ENCODE data around the gene APLF.
"Not testable (repeated sequence)": the region's sequence is repeated elsewhere in the genome, so short reads cannot be mapped to it uniquely, and the experiment has no call there.

Gene APLF

DNA sequence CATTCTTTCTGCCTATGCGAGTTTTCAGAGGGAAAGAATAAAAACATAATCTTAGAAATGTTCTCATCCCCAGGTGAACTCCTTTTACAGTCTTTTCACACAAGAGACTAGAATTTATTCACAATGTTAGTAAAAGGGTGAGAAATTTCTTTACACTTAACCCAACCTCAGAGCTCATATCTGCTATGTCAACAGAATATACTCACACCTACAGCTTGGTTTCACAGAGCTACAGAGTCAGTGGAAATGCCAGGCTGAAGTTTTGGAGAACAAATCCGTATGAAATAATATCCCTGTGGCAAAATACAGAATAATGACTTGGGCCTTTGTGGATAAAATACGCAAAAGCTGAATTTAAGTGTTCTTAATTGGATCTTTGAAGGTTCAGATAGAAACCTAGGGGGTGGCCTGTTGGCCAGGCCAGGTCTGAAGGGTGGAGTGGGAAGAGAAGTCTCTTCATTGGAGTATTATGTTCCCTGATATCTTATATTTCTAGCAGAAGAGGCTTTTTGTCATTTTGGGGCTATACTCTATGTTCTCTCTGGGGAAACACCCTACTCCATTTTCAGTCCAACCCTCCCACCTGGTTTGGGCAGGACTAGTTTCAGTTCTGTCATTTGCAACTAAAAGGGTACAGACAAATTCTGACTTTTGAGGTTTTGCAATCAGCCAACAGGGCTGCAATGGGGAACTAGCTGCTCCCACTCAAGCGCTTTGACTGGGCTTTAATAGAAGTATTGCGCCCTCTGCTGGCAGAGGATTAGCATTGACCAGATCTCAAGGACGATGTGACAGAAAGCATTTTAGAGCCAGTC, 26.0 kb upstream of the APLF start:
- DNase-seq (ENCODE audit: low spot score): peak; percentile 92

DNA sequence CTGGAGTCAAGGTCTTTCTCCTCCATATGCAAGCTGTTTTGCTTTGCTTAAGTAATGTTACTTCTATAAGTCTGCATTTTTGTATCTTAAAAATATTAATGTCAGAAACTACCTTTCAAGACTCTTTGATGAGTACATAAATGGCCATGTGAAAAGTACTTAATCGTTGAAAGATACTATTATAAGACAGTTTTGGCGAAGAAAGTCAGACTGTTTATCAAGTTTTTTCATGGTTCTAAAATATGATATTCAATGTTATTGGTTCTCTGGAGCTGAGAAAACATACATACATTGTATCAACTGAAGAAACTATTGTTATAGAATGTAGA, 25.4 kb upstream of the APLF start:
- DNase-seq (ENCODE audit: low spot score): no peak

- not testable (repeated sequence) for DNase-seq (ENCODE audit: low spot score)
Measured at GRCh38 chr2:68446425-68446824, 21.0 kb upstream of the APLF start.

GRCh38 chr2:68447118-68447517, 20.3 kb upstream of the APLF start:
- DNase-seq (ENCODE audit: low spot score): no peak

DNA sequence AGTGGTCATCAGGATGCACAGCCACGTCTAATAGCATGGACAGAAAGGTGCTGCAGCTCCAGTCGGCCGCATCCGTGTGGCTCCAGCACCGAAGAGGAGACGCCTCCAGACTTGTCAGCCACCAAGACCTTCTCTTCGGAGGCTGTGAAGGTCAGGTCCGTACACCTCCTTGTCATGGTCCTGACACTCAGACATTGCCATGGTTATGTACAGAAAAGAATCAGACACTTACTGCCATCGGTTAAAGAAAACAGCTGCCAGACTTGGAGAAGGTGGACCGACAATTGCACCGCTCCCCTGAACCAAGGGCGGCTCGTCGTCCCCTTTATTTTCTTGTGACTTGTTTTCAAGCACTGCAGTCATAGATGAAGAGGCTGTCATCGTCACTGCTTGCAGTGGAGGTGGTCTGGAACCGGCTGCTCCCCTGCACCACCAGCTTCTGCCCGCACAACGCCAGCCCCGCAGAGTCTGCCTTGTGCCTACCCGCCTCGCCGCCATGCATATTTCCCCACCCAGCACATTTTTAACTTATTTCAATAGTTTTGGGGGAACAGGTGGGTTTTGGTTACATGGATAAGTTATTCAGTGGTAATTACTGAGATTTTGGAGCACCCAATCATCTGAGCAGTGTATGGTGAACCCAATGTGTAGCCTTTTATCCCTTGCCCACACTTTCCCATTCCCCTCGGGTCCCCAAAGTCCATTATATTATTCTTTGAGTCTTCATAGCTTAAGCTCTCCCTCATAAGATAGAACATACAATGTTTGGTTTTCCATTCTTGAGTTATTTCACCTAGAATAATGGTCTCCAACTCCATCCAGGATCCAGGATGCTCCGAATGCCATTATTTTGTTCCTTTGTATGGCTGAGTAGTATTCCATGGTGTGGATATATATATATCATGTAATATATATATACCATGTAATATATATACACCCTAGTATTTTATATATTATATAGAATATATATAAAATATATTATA, 18.4 kb upstream of the APLF start:
- DNase-seq (ENCODE audit: low spot score): no peak

GRCh38 chr2:68452158-68452900, 15.1 kb upstream of the APLF start:
- DNase-seq (ENCODE audit: low spot score): no peak

DNA sequence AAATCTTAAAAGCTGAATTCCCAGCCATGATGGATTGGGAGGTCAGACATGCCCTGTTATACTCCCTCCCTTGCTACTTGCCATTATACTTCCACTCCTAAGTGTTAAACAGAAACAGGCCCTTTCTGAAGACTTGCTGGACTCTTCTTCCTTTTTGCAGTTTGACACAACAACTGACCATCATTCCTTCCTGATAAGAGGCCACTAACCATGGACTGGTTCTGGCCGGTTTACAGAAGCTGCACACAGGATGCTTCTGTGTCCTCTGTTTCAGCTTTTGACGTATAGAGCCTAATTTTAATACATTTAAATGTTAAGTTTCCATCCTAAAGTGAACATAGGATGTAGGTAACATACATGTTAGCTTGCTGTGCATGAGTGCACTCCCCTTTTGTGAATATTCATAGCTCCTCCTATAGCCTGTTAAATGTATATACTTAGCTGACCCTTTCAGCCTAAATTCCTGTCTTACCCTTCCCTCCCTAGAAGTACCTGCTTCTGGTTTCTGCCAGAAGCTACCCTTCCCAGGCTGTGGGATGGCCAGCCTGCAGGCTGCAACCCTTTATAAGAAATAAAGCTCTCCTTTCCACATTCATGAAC, 13.5 kb upstream of the APLF start:
- no peak for DNase-seq (ENCODE audit: low spot score)

GRCh38 chr2:68454719-68455118, 12.7 kb upstream of the APLF start:
- DNase-seq (ENCODE audit: low spot score): no peak

- no peak for DNase-seq (ENCODE audit: low spot score)
Measured at GRCh38 chr2:68456198-68456597, 11.2 kb upstream of the APLF start.

- peak; percentile 55 for DNase-seq (ENCODE audit: low spot score)
Measured at GRCh38 chr2:68458981-68459380, 8.4 kb upstream of the APLF start.

- DNase-seq (ENCODE audit: low spot score): peak; percentile 82
Measured at GRCh38 chr2:68463287-68463877, 4.0 kb upstream of the APLF start.

DNA sequence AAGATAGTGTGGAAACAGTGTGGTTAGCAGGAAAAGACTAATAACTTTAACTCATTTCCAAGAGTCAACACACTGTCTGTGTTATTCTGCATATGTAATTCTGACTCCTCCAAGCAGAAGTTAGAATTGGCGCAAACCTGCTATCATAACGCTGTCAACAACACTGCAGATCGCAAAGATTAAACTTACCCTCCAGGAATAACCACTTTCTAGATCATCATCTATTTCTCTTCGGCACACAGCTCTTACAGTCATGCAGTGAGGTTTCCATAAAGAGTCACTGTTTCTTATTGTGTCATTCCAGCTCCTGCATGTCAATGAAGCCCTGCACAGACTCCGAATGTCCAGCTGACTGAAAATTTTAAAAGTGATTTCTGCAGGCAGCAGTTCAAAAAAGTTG, 2.7 kb upstream of the APLF start:
- DNase-seq (ENCODE audit: low spot score): no peak

DNA sequence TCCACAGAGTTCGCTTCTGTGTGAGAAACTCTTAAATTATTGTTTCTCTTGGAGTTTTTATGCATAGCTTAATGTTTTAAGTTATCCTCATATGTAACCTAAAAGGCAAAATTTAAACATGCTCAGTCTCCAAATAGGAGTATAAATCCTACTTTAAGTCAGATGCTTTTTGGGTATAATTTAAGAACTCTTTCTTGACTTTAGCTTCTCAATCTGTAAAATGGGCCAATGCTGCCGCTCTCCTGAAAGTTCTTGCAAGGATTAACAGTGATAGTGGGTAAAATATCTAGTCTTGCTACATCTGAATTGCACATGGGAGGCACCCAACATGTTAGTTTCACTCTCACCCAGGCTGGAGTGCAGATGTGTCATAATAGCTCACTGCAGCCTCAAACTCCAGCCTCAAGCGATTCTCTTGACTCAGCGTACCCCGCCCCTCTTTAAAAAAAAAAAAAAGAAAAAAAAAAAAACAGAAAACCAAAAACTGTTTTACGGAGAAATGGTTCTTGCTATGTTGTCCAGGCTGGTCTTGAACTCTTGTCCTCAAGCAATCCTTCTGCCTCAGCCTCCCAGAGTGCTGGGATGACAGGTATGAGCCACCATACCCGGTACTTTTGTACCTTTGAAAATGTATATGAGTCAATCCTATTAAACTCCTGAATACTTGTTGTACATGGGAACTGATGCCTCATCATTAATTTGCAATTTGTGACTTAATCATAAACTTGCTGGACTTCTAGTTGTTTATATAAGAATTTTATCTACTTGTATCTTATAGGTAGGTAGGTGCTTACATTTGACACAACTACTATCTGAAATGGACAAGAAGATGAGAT, 2.1 kb upstream of the APLF start:
- DNase-seq (ENCODE audit: low spot score): peak; percentile 22

DNA sequence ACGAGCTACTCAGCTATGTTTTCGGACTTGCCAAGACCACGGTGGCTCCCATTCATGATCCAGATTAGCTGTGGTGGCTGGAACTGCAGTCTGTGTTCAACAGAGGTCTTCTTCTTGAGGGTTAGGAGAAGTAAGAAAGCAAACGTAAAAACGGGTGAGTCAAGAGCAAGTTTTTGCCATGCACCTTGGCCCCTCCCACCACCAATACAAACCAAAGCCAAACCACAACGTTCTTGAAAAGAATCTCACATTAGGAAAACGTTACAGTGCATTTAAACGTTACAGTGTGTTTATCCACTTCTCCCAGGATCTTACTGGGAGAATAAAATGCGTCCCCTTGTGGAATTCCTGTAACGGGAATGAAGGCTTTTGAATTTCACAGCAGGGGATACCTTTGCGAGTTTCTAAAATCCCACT, 1.0 kb upstream of the APLF start:
- peak; percentile 33 for DNase-seq (ENCODE audit: low spot score)

GRCh38 chr2:68466778-68467076, 658 bp upstream of the APLF start:
- DNase-seq (ENCODE audit: low spot score): no peak

GRCh38 chr2:68468801-68469200, 1.4 kb downstream of the APLF start:
- no peak for DNase-seq (ENCODE audit: low spot score)

GRCh38 chr2:68469935-68470334, 2.5 kb downstream of the APLF start:
- DNase-seq (ENCODE audit: low spot score): no peak

DNA sequence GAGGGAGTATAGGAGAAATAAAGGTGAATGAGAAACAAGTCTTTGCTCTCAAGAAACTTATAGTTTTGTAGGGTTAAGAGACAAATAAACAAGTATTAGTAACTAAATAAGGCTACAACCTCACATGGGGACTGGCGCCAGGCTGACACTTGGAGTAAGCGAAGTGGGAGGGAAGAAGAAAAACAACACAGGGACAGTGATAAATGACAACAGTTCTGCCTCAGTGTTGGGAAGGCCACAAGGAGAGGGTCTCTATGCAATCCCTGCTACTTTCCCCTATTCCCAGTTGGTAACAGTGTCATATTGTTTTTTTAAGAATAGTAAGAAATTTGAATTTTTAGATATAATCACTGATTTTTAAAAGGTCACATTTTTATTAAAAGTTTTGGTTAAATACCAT, 4.0 kb downstream of the APLF start:
- DNase-seq (ENCODE audit: low spot score): no peak

DNA sequence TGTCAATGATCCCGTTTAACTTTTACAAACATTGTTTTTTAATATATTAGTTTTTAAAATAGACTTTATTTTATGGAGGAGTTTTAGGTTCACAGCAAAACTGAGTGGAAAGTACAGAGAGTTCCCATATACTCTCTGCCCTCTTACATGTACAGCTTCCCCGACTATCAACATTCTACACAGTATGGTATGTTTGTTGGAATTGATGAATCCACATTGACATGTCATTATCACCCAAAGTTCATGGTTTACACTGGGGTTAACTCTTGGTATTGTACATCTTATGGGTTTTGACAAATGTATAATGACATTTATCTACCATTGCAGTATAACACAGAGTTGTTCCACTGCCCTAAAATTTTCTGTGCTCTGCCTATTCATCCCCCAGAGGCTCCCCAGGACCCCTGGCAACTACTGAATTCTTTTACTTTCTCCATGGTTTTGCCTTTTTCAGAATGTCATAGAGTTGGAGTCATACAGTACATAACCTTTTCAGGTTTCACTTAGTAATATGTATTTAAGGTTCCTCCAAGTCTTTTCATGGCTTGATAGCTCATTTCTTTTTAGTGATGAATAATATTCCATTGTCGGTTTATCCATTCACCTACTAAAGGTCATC, 5.5 kb downstream of the APLF start:
- DNase-seq (ENCODE audit: low spot score): no peak

GRCh38 chr2:68475110-68475509, 7.7 kb downstream of the APLF start:
- DNase-seq (ENCODE audit: low spot score): no peak

Measured in hematopoietic multipotent progenitor cell treated with erythropoietin and hydrocortisone succinate and interleukin-3 and kit ligand, for 15 days (in vitro differentiated cells).